NCI-H524 treated with DMSO at 0.1 percent for 48 hours (cell line): ENCODE results near the gene ADCY2.

Experiments used
- DNase-seq: peaks from one replicate; lab custom pipeline; 2025; lab: John Stamatoyannopoulos, UW

The ADCY2 gene

DNA sequence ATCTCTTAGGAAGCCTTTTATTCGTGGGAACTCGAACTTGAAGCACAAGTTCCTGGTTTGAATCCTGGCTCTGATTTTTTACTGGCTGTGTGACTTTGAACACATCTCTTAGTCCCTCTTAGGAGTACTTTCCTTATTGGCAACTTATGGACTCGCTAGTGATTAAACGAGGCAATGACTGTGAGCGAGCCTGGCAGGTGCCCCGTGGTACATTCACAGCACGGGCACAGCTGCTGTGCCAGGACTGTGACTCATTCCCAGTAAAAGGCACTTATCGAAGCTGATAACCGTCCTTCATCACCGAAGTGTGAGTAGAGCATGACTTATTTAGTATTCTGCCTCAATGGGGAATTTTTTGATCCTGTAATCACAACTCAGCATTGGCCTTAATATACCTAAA is 432.3 kb downstream of the ADCY2 start:
- DNase-seq: no peak

DNA sequence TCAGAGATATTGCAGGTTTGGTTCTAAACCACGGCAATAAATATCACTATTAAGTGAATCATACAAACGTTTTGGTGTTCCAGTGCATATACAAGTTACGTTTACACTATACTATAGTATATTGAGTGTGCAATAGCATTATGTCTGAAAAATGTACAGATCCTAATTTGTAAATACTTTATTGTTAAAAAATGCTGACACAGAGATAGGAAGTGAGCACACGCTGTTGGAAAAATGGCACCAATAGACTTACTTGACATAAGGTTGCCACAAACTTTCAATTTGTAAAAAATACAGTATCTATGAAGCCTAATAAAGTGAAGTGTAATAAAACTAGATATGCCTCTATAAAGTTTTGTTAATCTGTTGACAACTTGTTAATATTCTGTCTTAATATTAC is 439.0 kb downstream of the ADCY2 start:
- no peak for DNase-seq

GRCh38 chr5:7837403-7837802 is 441.5 kb downstream of the ADCY2 start:
- no peak for DNase-seq

GRCh38 chr5:7842531-7842930 is 446.6 kb downstream of the ADCY2 start:
- no peak for DNase-seq

DNA sequence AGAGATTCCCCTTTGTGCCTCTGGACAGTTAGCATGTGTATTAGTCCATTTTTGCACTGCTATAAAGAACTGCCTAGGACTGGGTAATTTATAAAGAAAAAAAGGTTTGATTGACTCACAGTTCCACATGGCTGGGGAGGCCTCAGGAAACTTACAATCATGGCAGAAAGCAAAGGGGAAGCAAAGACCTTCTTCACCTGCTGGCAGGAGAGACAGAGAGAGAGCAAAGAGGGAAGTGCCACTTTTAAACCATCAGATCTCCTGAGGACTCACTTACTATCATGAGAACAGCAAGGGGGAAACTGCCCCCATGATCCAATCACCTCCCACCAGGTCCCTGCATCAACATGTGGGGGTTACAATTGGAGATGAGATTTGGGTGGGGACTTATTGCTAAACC is 449.0 kb downstream of the ADCY2 start:
- no peak for DNase-seq

DNA sequence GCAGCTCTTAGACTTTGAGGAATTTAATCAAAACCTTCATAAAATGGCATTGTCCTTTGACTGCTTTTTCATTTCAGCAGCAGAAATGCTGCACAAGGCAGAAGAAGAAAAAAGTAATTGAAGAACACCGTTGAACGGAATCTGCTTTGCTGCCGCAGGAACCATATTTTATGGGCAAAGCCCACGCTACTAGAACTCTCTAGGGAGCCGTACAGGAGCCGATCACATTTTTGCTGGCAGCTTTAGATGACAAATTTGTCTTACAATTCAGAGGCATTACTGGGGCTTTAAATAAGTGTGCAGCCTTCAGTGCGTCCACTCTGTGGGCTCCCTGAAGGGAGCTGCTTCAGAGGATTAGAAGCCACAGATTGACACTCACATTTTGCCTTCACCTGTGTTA is 449.6 kb downstream of the ADCY2 start:
- DNase-seq: no peak

DNA sequence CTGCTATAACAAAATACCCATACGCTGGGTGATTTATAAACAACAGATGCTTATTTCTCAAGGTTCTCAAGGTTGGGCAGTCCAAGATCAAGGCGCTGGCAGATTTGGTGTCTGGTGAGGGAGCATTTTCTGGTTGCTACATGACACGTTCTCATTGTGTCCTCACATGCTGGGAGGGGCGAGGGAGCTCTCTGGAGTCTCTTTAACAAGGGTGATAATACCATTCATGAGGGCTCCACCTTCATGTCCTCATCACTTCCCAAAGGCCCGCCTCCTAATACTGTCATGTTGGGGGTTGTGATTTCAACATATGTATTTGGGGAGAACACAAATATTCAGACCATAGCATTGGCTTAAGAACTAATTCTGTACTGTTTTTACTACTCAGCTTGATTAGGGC is 450.4 kb downstream of the ADCY2 start:
- DNase-seq: no peak

DNA sequence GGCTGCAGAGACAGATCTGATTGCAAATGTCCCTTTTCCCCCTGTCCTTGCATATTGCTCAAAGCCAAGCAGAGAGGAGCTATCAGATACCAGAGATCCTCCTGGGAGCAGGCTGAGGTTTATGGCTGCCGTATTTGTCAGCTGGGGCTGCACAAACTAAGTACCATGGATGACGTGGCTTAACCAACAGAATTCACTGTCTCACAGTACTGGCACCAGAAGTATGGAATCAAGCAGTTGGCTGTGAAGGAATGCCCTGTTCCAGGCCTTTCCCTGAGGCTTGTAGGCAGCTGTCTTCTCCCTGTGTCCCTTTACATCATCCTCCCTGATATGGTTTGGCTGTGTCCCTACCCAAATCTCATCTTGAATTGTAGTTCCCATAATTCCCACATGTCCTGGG is 452.4 kb downstream of the ADCY2 start:
- DNase-seq: no peak

- DNase-seq: peak; percentile 19
Observed at GRCh38 chr5:7849681-7850394, 453.9 kb downstream of the ADCY2 start.

DNA sequence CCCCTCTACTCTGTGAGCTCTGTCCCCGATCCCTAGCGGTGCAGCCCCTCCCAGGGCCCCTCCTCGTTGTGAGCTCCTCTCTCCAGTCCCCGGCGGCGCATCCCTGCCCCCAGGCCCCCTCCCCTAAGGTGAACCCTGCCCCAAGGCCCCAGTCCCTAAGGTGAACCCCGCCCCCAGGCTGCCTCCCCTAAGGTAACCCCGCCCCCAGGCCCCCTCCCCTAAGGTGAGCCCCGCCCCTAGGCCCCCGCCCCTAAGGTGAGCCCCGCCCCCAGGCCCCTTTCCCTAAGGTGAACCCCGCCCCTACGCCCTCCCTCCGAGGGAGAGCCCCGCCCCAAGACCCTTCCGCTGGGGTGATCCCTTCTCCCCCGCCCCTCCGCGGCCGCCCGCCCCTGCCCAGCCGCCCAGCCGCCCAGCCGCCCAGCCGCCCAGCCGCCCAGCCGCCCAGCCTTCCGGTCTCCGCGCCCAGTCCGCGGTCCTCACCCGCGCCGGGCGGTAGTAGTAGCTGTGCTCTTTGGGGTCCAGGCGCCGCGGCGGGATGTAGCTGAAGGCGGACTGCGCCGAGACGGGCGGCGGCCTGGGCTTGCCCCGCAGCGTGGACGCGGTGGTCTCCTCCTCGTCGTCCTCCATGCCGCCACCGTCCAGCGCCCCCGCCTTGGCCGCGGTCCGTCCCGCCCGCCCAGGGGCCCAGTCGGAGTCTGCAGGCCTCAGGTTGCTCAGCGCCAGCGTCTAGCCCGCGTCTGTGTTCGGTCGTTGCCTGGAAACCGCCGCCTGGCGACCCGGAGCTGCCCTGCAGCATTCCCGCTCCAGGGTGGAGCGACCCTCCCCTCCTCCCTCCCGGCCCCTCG is 454.7 kb downstream of the ADCY2 start, which contains the start of gene CFAP90:
CFAP90 (minus strand) TSS at position 739 of the 845 bp plus-strand sequence; CDS start at position 627, 112 bp downstream.
- DNase-seq: no peak

GRCh38 chr5:7851240-7851592 is 455.3 kb downstream of the ADCY2 start:
- no peak for DNase-seq

GRCh38 chr5:7851617-7852289 is 455.8 kb downstream of the ADCY2 start:
- no peak for DNase-seq

GRCh38 chr5:7852542-7852941 is 456.6 kb downstream of the ADCY2 start:
- no peak for DNase-seq

- no peak for DNase-seq
Observed at GRCh38 chr5:7852988-7853387, 457.1 kb downstream of the ADCY2 start.

- no peak for DNase-seq
Observed at GRCh38 chr5:7855611-7856010, 459.7 kb downstream of the ADCY2 start.

- peak; percentile 46 for DNase-seq
Observed at GRCh38 chr5:7856855-7857254, 460.9 kb downstream of the ADCY2 start.

GRCh38 chr5:7857361-7857760 is 461.4 kb downstream of the ADCY2 start:
- DNase-seq: no peak

- DNase-seq: no peak
Observed at GRCh38 chr5:7857926-7858632, 462.1 kb downstream of the ADCY2 start.

DNA sequence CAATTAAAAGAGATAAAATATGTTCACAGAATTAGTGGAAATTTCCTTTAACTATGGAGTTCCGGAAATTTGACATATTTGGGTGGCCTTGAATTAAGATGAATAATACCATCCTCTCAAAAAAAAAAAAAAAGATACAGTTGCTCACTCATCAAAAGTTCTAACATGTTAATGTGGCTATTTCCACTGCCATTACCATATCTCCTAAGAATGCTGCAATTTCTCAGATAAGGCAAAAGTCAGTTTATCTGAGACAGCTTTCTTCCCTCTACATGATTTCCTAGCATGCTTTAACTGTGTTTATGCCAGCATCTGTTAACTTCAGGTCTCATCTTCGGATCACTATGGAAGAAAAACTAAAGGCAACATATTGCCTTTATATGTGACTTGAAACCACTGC is 470.3 kb downstream of the ADCY2 start:
- DNase-seq: no peak

DNA sequence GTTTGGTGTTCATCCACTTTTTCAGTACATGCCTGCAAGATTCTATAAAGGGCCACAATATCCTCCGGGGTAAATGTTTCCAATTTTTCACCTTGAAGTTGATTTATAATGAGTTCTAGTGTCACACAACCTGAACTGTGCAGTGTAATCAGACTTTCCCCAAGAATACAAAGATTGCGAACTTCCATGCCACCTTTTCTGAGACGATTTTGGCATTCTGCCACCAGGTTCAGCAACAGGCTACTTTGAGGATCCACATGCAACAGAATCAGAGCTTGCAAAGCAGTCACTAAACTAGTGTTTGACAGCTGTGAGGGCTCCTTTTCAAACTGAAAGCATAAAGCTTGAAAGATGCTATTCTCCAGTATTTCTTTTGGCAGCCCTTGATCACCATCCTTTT is 471.3 kb downstream of the ADCY2 start:
- DNase-seq: no peak

DNA sequence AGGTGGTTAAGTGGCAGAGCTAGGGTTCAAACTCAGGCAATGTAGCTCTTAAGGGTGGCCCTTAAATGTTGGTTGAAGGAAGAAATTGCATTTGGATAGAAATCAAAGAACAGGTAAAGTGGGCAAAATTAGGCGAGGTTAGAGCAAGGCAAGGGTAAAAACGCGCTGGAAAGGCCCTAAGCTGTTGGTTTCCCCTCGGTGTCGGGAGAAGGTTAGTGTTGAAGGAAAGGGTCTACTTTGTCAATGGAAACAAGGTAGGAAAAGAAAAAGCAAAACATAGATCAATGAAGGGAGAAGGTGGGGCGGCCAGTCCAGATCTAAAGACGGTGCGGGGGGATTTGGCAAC is 472.5 kb downstream of the ADCY2 start:
- no peak for DNase-seq

GRCh38 chr5:7868773-7869473 is 473.0 kb downstream of the ADCY2 start, which contains the start of the genes FASTKD3 and MTRR:
Gene FASTKD3, minus strand, starts transcription at chr5:7869031. Its CDS starts 948 bp downstream, at chr5:7868083.
Gene MTRR, plus strand, starts transcription at chr5:7869148. Its CDS starts 1,647 bp downstream, at chr5:7870795.
- DNase-seq: peak; percentile 78
